H1 (cell line): ENCODE measurements around the gene NKAIN4. TPM values are rescaled to one million over a fixed set of nuclear protein-coding genes. Genes with fewer than 3 reads are reported as not detected.

ENCODE experiments used
- CTCF ChIA-PET: fragments of 300-600 bp; sonication (Branson Sonifier 250); formaldehyde crosslinking; loops from one replicate; lab custom pipeline; 2021; ENCODE audit not compliant: partially characterized antibody; lab: Charles Lee
- POLR2A ChIA-PET: fragments of 300-600 bp; sonication (Branson Sonifier 250); formaldehyde crosslinking; loops from one replicate; lab custom pipeline; 2021; ENCODE audit warnings: inconsistent platforms; ENCODE audit not compliant: partially characterized antibody; lab: Charles Lee
- DNase-seq, 2 experiments: peaks; one replicate each; pipeline versions ENCODE4 v3.0.0 to v3.0.0-alpha.2; 2010 to 2022; ENCODE audit warnings: low spot score in 2 of 2, low read depth in 1 of 2, mixed read lengths in 1 of 2
- FAIRE-seq: peaks from 2 replicates; lab custom pipeline; 2011; peaks lifted over from hg19 to GRCh38; lab: Jason Lieb, UNC
- H2AFZ ChIP-seq: 2 replicates; pipeline ENCODE4 v1.8.1; 2012; ENCODE audit warnings: low read length, inconsistent platforms
- H2AK5ac ChIP-seq: 2 replicates; pipeline ENCODE4 v1.6.1; 2013; ENCODE audit warnings: low read depth, low read length
- H2BK120ac ChIP-seq: replicated peaks from 2 replicates; pipeline ENCODE3; 2013; ENCODE audit warnings: low read depth, low read length, inconsistent platforms
- H2BK12ac ChIP-seq: 2 replicates; pipeline ENCODE4 v1.6.1; 2013; ENCODE audit warnings: low read depth, low read length
- H2BK15ac ChIP-seq: 2 replicates; pipeline ENCODE4 v1.6.1; 2013; ENCODE audit warnings: low read length
- H2BK20ac ChIP-seq: 2 replicates; pipeline ENCODE4 v1.6.1; 2013; ENCODE audit warnings: low read length
- H2BK5ac ChIP-seq: 2 replicates; pipeline ENCODE4 v1.6.1; 2013; ENCODE audit warnings: low read depth, low read length
- H3K14ac ChIP-seq: 2 replicates; pipeline ENCODE4 v1.6.1; 2013; ENCODE audit warnings: inconsistent platforms; ENCODE audit not compliant: insufficient read length
- H3K18ac ChIP-seq: 2 replicates; pipeline ENCODE4 v1.6.1; 2013; ENCODE audit warnings: low read length; ENCODE audit errors: extremely low read depth
- H3K23ac ChIP-seq: 2 replicates; pipeline ENCODE4 v1.6.1; 2013; ENCODE audit warnings: inconsistent platforms; ENCODE audit not compliant: insufficient read length
- H3K23me2 ChIP-seq: 2 replicates; pipeline ENCODE4 v1.6.1; 2013; ENCODE audit warnings: low read depth, low read length
- H3K27ac ChIP-seq: 2 replicates; pipeline ENCODE4 v1.6.1; 2011; ENCODE audit warnings: low read depth, low read length, inconsistent platforms
- H3K27me3 ChIP-seq, 4 experiments: replicated peaks in 1 of 4; 1 replicate in 1 of 4; 2 replicates in 3 of 4; pipeline versions ENCODE4 v1.6.1 to v1.8.1; 2011 to 2013; ENCODE audit warnings: low read length in 3 of 4, mild to moderate bottlenecking in 3 of 4, inconsistent platforms in 2 of 4, mixed read lengths in 2 of 4, moderate library complexity in 1 of 4; ENCODE audit not compliant: control insufficient read depth in 3 of 4, insufficient read depth in 3 of 4; ENCODE audit errors: extremely low read depth in 1 of 4
- H3K36me3 ChIP-seq, 4 experiments: 2 replicates each; pipeline versions ENCODE4 v1.6.1 to v1.8.1; 2011 to 2013; ENCODE audit warnings: mild to moderate bottlenecking in 4 of 4, low read length in 3 of 4, moderate library complexity in 2 of 4, control low read depth in 1 of 4, inconsistent platforms in 1 of 4; ENCODE audit not compliant: insufficient read depth in 4 of 4, control insufficient read depth in 2 of 4
- H3K4ac ChIP-seq: replicated peaks from 2 replicates; pipeline ENCODE3; 2013; ENCODE audit warnings: low read length, low read depth, mixed read lengths, inconsistent platforms; ENCODE audit not compliant: insufficient read length
- H3K4me1 ChIP-seq, 4 experiments: replicated peaks in 1 of 4; 1 replicate in 1 of 4; 2 replicates in 3 of 4; pipeline versions ENCODE4 v1.6.1 to v1.8.1; 2011 to 2013; ENCODE audit warnings: low read length in 3 of 4, inconsistent platforms in 2 of 4, mixed read lengths in 1 of 4; ENCODE audit not compliant: insufficient read depth in 4 of 4, control insufficient read depth in 3 of 4
- H3K4me2 ChIP-seq, 2 experiments: 2 replicates each; pipeline versions ENCODE4 v1.6.1 to v1.8.1; 2011 to 2013; ENCODE audit warnings: low read depth in 2 of 2, low read length in 2 of 2, control low read depth in 1 of 2, inconsistent platforms in 1 of 2, mild to moderate bottlenecking in 1 of 2; ENCODE audit not compliant: insufficient read depth in 1 of 2
- H3K4me3 ChIP-seq, 4 experiments: fragments of 200-600, 300-600 bp in 1 of 4; sonication (generic), shearing (Covaris generic), sonication (Bioruptor Twin) in 1 of 4; 2 replicates each; pipeline versions ENCODE4 v1.5.1 to v1.8.1; 2011 to 2016; ENCODE audit warnings: low read length in 4 of 4, low read depth in 3 of 4, control low read depth in 2 of 4, inconsistent platforms in 2 of 4, mild to moderate bottlenecking in 2 of 4, mixed read lengths in 1 of 4, moderate library complexity in 1 of 4; ENCODE audit not compliant: insufficient read depth in 2 of 4; ENCODE audit errors: extremely low read depth in 1 of 4
- H3K56ac ChIP-seq: replicated peaks from 2 replicates; pipeline ENCODE3; 2013; ENCODE audit warnings: low read depth, mild to moderate bottlenecking, mixed read lengths, low read length, inconsistent platforms; ENCODE audit not compliant: insufficient read length
- H3K79me1 ChIP-seq: 2 replicates; pipeline ENCODE4 v1.6.1; 2013; ENCODE audit warnings: low read depth, low read length, control low read depth
- H3K79me2 ChIP-seq, 2 experiments: 2 replicates each; pipeline versions ENCODE4 v1.6.1 to v1.8.1; 2012 to 2013; ENCODE audit warnings: low read length in 2 of 2, mild to moderate bottlenecking in 2 of 2, inconsistent platforms in 1 of 2; ENCODE audit not compliant: insufficient read depth in 2 of 2, control insufficient read depth in 1 of 2
- H3K9ac ChIP-seq, 4 experiments: replicated peaks in 1 of 4; 1 replicate in 1 of 4; 2 replicates in 3 of 4; pipeline versions ENCODE4 v1.6.1 to v1.8.1; 2011 to 2013; ENCODE audit warnings: low read depth in 3 of 4, low read length in 3 of 4, control low read depth in 2 of 4, mild to moderate bottlenecking in 2 of 4, moderate library complexity in 2 of 4, inconsistent platforms in 1 of 4; ENCODE audit errors: extremely low read depth in 1 of 4
- H3K9me3 ChIP-seq, 2 experiments: 2 replicates each; pipeline versions ENCODE4 v1.6.1 to v1.8.1; 2012 to 2013; ENCODE audit warnings: mild to moderate bottlenecking in 2 of 2, moderate library complexity in 2 of 2, control low read depth in 1 of 2, inconsistent platforms in 1 of 2, low read depth in 1 of 2, low read length in 1 of 2, mixed read lengths in 1 of 2; ENCODE audit not compliant: insufficient read depth in 2 of 2
- H4K20me1 ChIP-seq, 2 experiments: replicated peaks in 1 of 2; 2 replicates each; pipeline versions ENCODE3 to v1.8.1; 2011 to 2013; ENCODE audit warnings: inconsistent platforms in 2 of 2, low read length in 2 of 2, mild to moderate bottlenecking in 1 of 2; ENCODE audit not compliant: insufficient read depth in 2 of 2, control insufficient read depth in 1 of 2
- H4K5ac ChIP-seq: 2 replicates; pipeline ENCODE4 v1.6.1; 2013; ENCODE audit warnings: low read length, low read depth, mixed read lengths, inconsistent platforms; ENCODE audit not compliant: insufficient read length
- H4K8ac ChIP-seq: 2 replicates; pipeline ENCODE4 v1.8.0; 2013; ENCODE audit warnings: mild to moderate bottlenecking, moderate library complexity, low read length, inconsistent platforms; ENCODE audit not compliant: insufficient read depth; ENCODE audit errors: extremely low read depth
- H4K91ac ChIP-seq: replicated peaks from 2 replicates; pipeline ENCODE3; 2013; ENCODE audit warnings: low read length, mixed read lengths, inconsistent platforms; ENCODE audit not compliant: insufficient read length
- CHD1 ChIP-seq: IDR thresholded peaks from 2 replicates; pipeline ENCODE4 v1.6.1; 2012; ENCODE audit warnings: low read depth, low read length, improper control_type of control experiment
- FOSL1 ChIP-seq: IDR thresholded peaks from 2 replicates; pipeline ENCODE4 v1.6.1; 2011; ENCODE audit warnings: mild to moderate bottlenecking, low read depth, low read length, moderate library complexity; ENCODE audit not compliant: insufficient read depth
- HDAC6 ChIP-seq: IDR thresholded peaks from one replicate; pipeline ENCODE4 v1.7.1; 2012; ENCODE audit warnings: low read depth, mild to moderate bottlenecking, inconsistent platforms, low read length, moderate library complexity
- KDM1A ChIP-seq: fragments of 200-600, 300-600 bp; sonication (generic); IDR thresholded peaks from 2 replicates; pipeline ENCODE4 v1.7.1; 2016; ENCODE audit warnings: mild to moderate bottlenecking, low read length, borderline replicate concordance
- KDM4A ChIP-seq: IDR thresholded peaks from one replicate; pipeline ENCODE4 v1.7.1; 2012; ENCODE audit warnings: low read depth, mild to moderate bottlenecking, moderate library complexity, low read length, inconsistent platforms; ENCODE audit not compliant: severe bottlenecking
- SIN3A ChIP-seq, 2 experiments: IDR thresholded peaks in 1 of 2; conservative IDR thresholded peaks in 1 of 2; 2 replicates each; pipeline ENCODE4 v1.6.1; 2011 to 2012; ENCODE audit warnings: low read length in 2 of 2, improper control_type of control experiment in 1 of 2, low read depth in 1 of 2, mild to moderate bottlenecking in 1 of 2
- SP2 ChIP-seq: IDR thresholded peaks from 2 replicates; pipeline ENCODE4 v1.6.1; 2012; ENCODE audit warnings: mild to moderate bottlenecking, low read length, inconsistent platforms
- TBP ChIP-seq: IDR thresholded peaks from 2 replicates; pipeline ENCODE4 v1.6.1; 2011; ENCODE audit warnings: low read depth, low read length, improper control_type of control experiment
- ZNF274 ChIP-seq: IDR thresholded peaks from 2 replicates; pipeline ENCODE4 v1.7.0; 2012; ENCODE audit warnings: low read length, borderline replicate concordance; ENCODE audit errors: extremely low read depth
- WGBS, 2 experiments: shearing (Covaris generic) in 1 of 2; methylation state at CpG; one replicate each; pipeline versions ENCODE4 v1.1.6 to v1.1.7; 2013 to 2015; ENCODE audit warnings: low lambda C conversion rate in 2 of 2, mixed read lengths in 2 of 2, inconsistent platforms in 1 of 2, low coverage in 1 of 2, missing lambda C conversion rate in 1 of 2; ENCODE audit not compliant: insufficient replicate concordance in 2 of 2, insufficient coverage in 1 of 2, insufficient read length in 1 of 2; ENCODE audit errors: extremely low coverage in 1 of 2, missing lambda C conversion rate in 1 of 2; 5-methylcytosine and 5-hydroxymethylcytosine counted together
- polyA plus RNA-seq, 7 experiments: library from polyadenylated mRNA; depleted of rRNA in 3 of 7; stranded (reverse) in 5 of 7; unstranded in 2 of 7; fragments of >200 nt in 5 of 7; fragments of 200-250 nt in 2 of 7; gene quantifications; 1 replicate in 5 of 7; 2 replicates in 1 of 7; 4 replicates in 1 of 7; pipeline versions ENCODE4 v1.2.1 to v1.2.3, GENCODE V29; 2011 to 2013; ENCODE audit warnings: missing spikeins in 2 of 7, mixed read lengths in 2 of 7
- total RNA-seq: library from RNA; stranded (reverse); fragmentation: NEBNext Ultra II Directional; extraction: Animal tissue kit (Norgen Biotek cat#: 25700); gene quantifications from 2 replicates; pipeline ENCODE4 v1.2.1, GENCODE V29; 2021
- TF ChIP-seq, protein P1 (sequence below), 3 experiments: IDR thresholded peaks; 1 replicate in 2 of 3; 2 replicates in 1 of 3; pipeline versions ENCODE4 v1.5.1 to v1.6.1; 2011; ENCODE audit warnings: low read length in 3 of 3, mild to moderate bottlenecking in 3 of 3, inconsistent platforms in 2 of 3, low read depth in 1 of 3, moderate library complexity in 1 of 3; ENCODE audit not compliant: insufficient read depth in 1 of 3; ENCODE audit errors: control extremely low read depth in 1 of 3

Gene NKAIN4
- total and polyA plus RNA-seq, 2 of the 8 experiments (the other 6 are each of a cell fraction or from before 2014, with no cell fraction given), result 6.9 to 17.0 TPM

GRCh38 chr20:63202811-63203526 lies 51.3 kb downstream of the NKAIN4 start:
- H4K91ac ChIP-seq, result no peak overlapping the region
- H3K79me1 ChIP-seq, result peaks cover 11% of the 10 kb centered on the region
- no peak overlapping the region for H2BK15ac ChIP-seq
- no peaks in the 10 kb centered on the region for H3K27me3 ChIP-seq
- H3K18ac ChIP-seq, result no peak overlapping the region
- POLR2A ChIA-PET, result interaction anchor here (1.1 to 1.8 kb wide), 2 partner anchors 8 to 20 kb away, joined by 3 to 5 read pairs; no protein-coding TSS in a partner anchor
- DNase-seq (no peak), FAIRE-seq (no peak)
- 96% methylated on average over 29 of the region's 29 CpGs; no CpG with 5 or more reads in 1 of the 2 experiments for WGBS, 2 experiments
- no peak overlapping the region for H2BK12ac ChIP-seq
- H3K14ac ChIP-seq, result no peak overlapping the region
- H3K4me3 ChIP-seq, result no peak overlapping the region
- H4K8ac ChIP-seq, result no peak overlapping the region; the same call in 1 of the 2 replicates
- H2BK5ac ChIP-seq, result no peak overlapping the region
- peaks cover 22 to 47% (median 41%) of the 10 kb centered on the region in 4 experiments for H3K36me3 ChIP-seq
- H3K23me2 ChIP-seq, result no peaks in the 10 kb centered on the region
- no peak overlapping the region for H3K56ac ChIP-seq
- TF ChIP-seq KDM4A (no peak), HDAC6 (no peak), TBP (no peak), FOSL1 (no peak), SP2 (no peak), CHD1 (no peak), SIN3A (conservative IDR thresholded peaks at IDR 0.05 in 1 of 2, IDR thresholded peaks at IDR 0.05 in 1 of 2; ENCODE audit: low read depth in 1 of 2, low read length in 2 of 2) (no peak), KDM1A (no peak), ZNF274 (no peak)
- TF ChIP-seq, protein P1, sequence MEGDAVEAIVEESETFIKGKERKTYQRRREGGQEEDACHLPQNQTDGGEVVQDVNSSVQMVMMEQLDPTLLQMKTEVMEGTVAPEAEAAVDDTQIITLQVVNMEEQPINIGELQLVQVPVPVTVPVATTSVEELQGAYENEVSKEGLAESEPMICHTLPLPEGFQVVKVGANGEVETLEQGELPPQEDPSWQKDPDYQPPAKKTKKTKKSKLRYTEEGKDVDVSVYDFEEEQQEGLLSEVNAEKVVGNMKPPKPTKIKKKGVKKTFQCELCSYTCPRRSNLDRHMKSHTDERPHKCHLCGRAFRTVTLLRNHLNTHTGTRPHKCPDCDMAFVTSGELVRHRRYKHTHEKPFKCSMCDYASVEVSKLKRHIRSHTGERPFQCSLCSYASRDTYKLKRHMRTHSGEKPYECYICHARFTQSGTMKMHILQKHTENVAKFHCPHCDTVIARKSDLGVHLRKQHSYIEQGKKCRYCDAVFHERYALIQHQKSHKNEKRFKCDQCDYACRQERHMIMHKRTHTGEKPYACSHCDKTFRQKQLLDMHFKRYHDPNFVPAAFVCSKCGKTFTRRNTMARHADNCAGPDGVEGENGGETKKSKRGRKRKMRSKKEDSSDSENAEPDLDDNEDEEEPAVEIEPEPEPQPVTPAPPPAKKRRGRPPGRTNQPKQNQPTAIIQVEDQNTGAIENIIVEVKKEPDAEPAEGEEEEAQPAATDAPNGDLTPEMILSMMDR (IDR thresholded peaks at IDR 0.05; ENCODE audit: control extremely low read depth in 1 of 3, insufficient read depth in 1 of 3, low read depth in 1 of 3, low read length in 3 of 3), result no peak
- no peak overlapping the region for H3K4me2 ChIP-seq
- no peak overlapping the region for H3K27ac ChIP-seq
- no peak overlapping the region for H3K4ac ChIP-seq
- CTCF ChIA-PET, result interaction anchor here (0.9 to 1.6 kb wide), 10 partner anchors 9 to 107 kb away, joined by 3 to 8 read pairs (median 4); no protein-coding TSS in a partner anchor
- no peak overlapping the region for H3K23ac ChIP-seq
- no peak overlapping the region for H3K9ac ChIP-seq
- no peaks in the 10 kb centered on the region for H3K4me1 ChIP-seq
- peaks cover 34 to 62% of the 10 kb centered on the region in 2 experiments for H4K20me1 ChIP-seq
- H2BK120ac ChIP-seq, result no peak overlapping the region
- no peaks in the 10 kb centered on the region for H3K9me3 ChIP-seq
- no peak overlapping the region for H2AFZ ChIP-seq
- peaks cover 23 to 94% of the 10 kb centered on the region in 2 experiments for H3K79me2 ChIP-seq
- no peak overlapping the region for H4K5ac ChIP-seq
- no peak overlapping the region for H2AK5ac ChIP-seq
- no peak overlapping the region for H2BK20ac ChIP-seq
